DMS114 treated with DMSO at 0.1 percent for 48 hours (cell line): ENCODE data around the gene R3HDM1.
"Not testable (repeated sequence)": the region's sequence is repeated elsewhere in the genome, so short reads cannot be mapped to it uniquely, and the experiment has no call there.

ENCODE experiments used
- DNase-seq: peaks from one replicate; lab custom pipeline; 2025; ENCODE audit not compliant: unreplicated experiment; lab: John Stamatoyannopoulos, UW

Gene R3HDM1

GRCh38 chr2:135531231-135532197, at the start of gene R3HDM1:
Gene R3HDM1 (plus strand): TSS chr2:135531484. CDS start chr2:135604846, 73,362 bp downstream.
- peak; percentile 97 for DNase-seq

GRCh38 chr2:135485441-135485840, 45.8 kb upstream of the R3HDM1 start:
- no peak for DNase-seq

- no peak for DNase-seq
Observed at GRCh38 chr2:135490376-135490775, 40.9 kb upstream of the R3HDM1 start.

GRCh38 chr2:135494503-135494902, 36.8 kb upstream of the R3HDM1 start:
- DNase-seq = no peak

- no peak for DNase-seq
Observed at GRCh38 chr2:135494917-135495316, 36.4 kb upstream of the R3HDM1 start.

- DNase-seq = not testable (repeated sequence)
Observed at GRCh38 chr2:135498588-135498987, 32.7 kb upstream of the R3HDM1 start.

GRCh38 chr2:135504811-135505210, 26.5 kb upstream of the R3HDM1 start:
- DNase-seq = no peak

GRCh38 chr2:135510577-135510976, 20.7 kb upstream of the R3HDM1 start:
- no peak for DNase-seq

- DNase-seq = no peak
Observed at GRCh38 chr2:135512099-135512498, 19.2 kb upstream of the R3HDM1 start.

- DNase-seq = no peak
Observed at GRCh38 chr2:135525786-135526185, 5.5 kb upstream of the R3HDM1 start.

GRCh38 chr2:135528006-135528405, 3.3 kb upstream of the R3HDM1 start:
- no peak for DNase-seq

- DNase-seq = peak; percentile 95
Observed at GRCh38 chr2:135530313-135531230, 712 bp upstream of the R3HDM1 start, which contains the start of gene ZRANB3. Gene ZRANB3 (minus strand): TSS chr2:135531218.

- no peak for DNase-seq
Observed at GRCh38 chr2:135532581-135532980, 1.3 kb downstream of the R3HDM1 start.

- DNase-seq = not testable (repeated sequence)
Observed at GRCh38 chr2:135533545-135533944, 2.3 kb downstream of the R3HDM1 start.

- no peak for DNase-seq
Observed at GRCh38 chr2:135546436-135546835, 15.2 kb downstream of the R3HDM1 start.

GRCh38 chr2:135547311-135547710, 16.0 kb downstream of the R3HDM1 start:
- no peak for DNase-seq

GRCh38 chr2:135551356-135551755, 20.1 kb downstream of the R3HDM1 start:
- DNase-seq = no peak

- no peak for DNase-seq
Observed at GRCh38 chr2:135552887-135553286, 21.6 kb downstream of the R3HDM1 start.

- no peak for DNase-seq
Observed at GRCh38 chr2:135555311-135555710, 24.0 kb downstream of the R3HDM1 start.

- DNase-seq = no peak
Observed at GRCh38 chr2:135557530-135557929, 26.2 kb downstream of the R3HDM1 start.

GRCh38 chr2:135561925-135562324, 30.6 kb downstream of the R3HDM1 start:
- DNase-seq = no peak
